Measurements from ENCODE around the gene TRIM67. TPM values are rescaled to one million over a fixed set of nuclear protein-coding genes. Genes with fewer than 3 reads are reported as not detected.

TRIM67 gene
- total and polyA plus RNA-seq, 2 experiments from 2014 or later: not detected

GRCh38 chr1:231186356-231187115, 24.7 kb downstream of the TRIM67 start:
- DNase-seq: no peak
- no peaks in the 10 kb centered on the region for H4K20me1 ChIP-seq (ENCODE audit: insufficient read depth)
- in situ Hi-C loops (cut with MboI): no loop called here
- no peaks in the 10 kb centered on the region for H3K36me3 ChIP-seq (ENCODE audit: low read depth)
- no peak for TF ChIP-seq EZH2phosphoT487 (IDR thresholded peaks at IDR 0.05; ENCODE audit: insufficient read depth, low read depth)
- TF ChIP-seq EZH2 (IDR thresholded peaks at IDR 0.05; ENCODE audit: insufficient read depth, poor library complexity, severe bottlenecking): no peak
- H3F3A ChIP-seq (ENCODE audit: insufficient read depth): no peaks in the 10 kb centered on the region
- H3K27me3 ChIP-seq (replicated peaks; ENCODE audit: insufficient read depth): peaks cover 28% of the 10 kb centered on the region; the same call in 1 of the 2 replicates
- H3K4me1 ChIP-seq (ENCODE audit: insufficient read depth): no peaks in the 10 kb centered on the region
- no peaks in the 10 kb centered on the region for H3K9me2 ChIP-seq (ENCODE audit: insufficient read depth)
- no peak overlapping the region for H3K4me3 ChIP-seq
- no peaks in the 10 kb centered on the region for H3K9me3 ChIP-seq (ENCODE audit: low read depth)
- no peak overlapping the region for H3K27ac ChIP-seq
- 41 to 43% methylated on average over 11 of the region's 11 CpGs for WGBS, 2 experiments (ENCODE audit: low coverage in 1 of 2, low lambda C conversion rate in 2 of 2, missing lambda C conversion rate in 2 of 2)
- H3K4me2 ChIP-seq (ENCODE audit: unreplicated experiment): no peak overlapping the region
- no peaks in the 10 kb centered on the region for H3K79me2 ChIP-seq (ENCODE audit: insufficient read depth)
- no peak overlapping the region for H2AFZ ChIP-seq
- no peak overlapping the region for H3K9ac ChIP-seq

GRCh38 chr1:231187571-231187970, 25.7 kb downstream of the TRIM67 start:
- Histone ChIP-seq H3K79me2 (ENCODE audit: insufficient read depth) (no peaks in the 10 kb centered on the region), H3K9ac (no peak overlapping the region), H3K4me2 (ENCODE audit: unreplicated experiment) (no peak overlapping the region), H3K27ac (no peak overlapping the region), H2AFZ (no peak overlapping the region), H3K36me3 (ENCODE audit: low read depth) (no peaks in the 10 kb centered on the region), H3K4me3 (no peak overlapping the region), H3K9me2 (ENCODE audit: insufficient read depth) (no peaks in the 10 kb centered on the region), H4K20me1 (ENCODE audit: insufficient read depth) (no peaks in the 10 kb centered on the region), H3K4me1 (ENCODE audit: insufficient read depth) (no peaks in the 10 kb centered on the region), H3K9me3 (ENCODE audit: low read depth) (no peaks in the 10 kb centered on the region), H3F3A (ENCODE audit: insufficient read depth) (no peaks in the 10 kb centered on the region), H3K27me3 (replicated peaks; ENCODE audit: insufficient read depth) (peaks cover 28% of the 10 kb centered on the region; the same call in 1 of the 2 replicates)
- no peak for DNase-seq
- no peak for TF ChIP-seq EZH2phosphoT487 (IDR thresholded peaks at IDR 0.05; ENCODE audit: insufficient read depth, low read depth)
- TF ChIP-seq EZH2 (IDR thresholded peaks at IDR 0.05; ENCODE audit: insufficient read depth, poor library complexity, severe bottlenecking): no peak
- in situ Hi-C loops (cut with MboI): no loop called here
- 18 to 19% methylated on average over 10 of the region's 10 CpGs for WGBS, 2 experiments (ENCODE audit: low coverage in 1 of 2, low lambda C conversion rate in 2 of 2, missing lambda C conversion rate in 2 of 2)

GRCh38 chr1:231188072-231188471, 26.2 kb downstream of the TRIM67 start:
- no peak overlapping the region for H3K27ac ChIP-seq
- no peak for TF ChIP-seq EZH2phosphoT487 (IDR thresholded peaks at IDR 0.05; ENCODE audit: insufficient read depth, low read depth)
- no peak for TF ChIP-seq EZH2 (IDR thresholded peaks at IDR 0.05; ENCODE audit: insufficient read depth, poor library complexity, severe bottlenecking)
- H3K27me3 ChIP-seq (replicated peaks; ENCODE audit: insufficient read depth): peaks cover 28% of the 10 kb centered on the region; the same call in 1 of the 2 replicates
- no peaks in the 10 kb centered on the region for H3K9me2 ChIP-seq (ENCODE audit: insufficient read depth)
- H3K9me3 ChIP-seq (ENCODE audit: low read depth): no peaks in the 10 kb centered on the region
- H3K9ac ChIP-seq: no peak overlapping the region
- H3K4me1 ChIP-seq (ENCODE audit: insufficient read depth): no peaks in the 10 kb centered on the region
- in situ Hi-C loops (cut with MboI): no loop called here
- no peaks in the 10 kb centered on the region for H3K36me3 ChIP-seq (ENCODE audit: low read depth)
- no peaks in the 10 kb centered on the region for H3F3A ChIP-seq (ENCODE audit: insufficient read depth)
- H4K20me1 ChIP-seq (ENCODE audit: insufficient read depth): no peaks in the 10 kb centered on the region
- no peaks in the 10 kb centered on the region for H3K79me2 ChIP-seq (ENCODE audit: insufficient read depth)
- H2AFZ ChIP-seq: no peak overlapping the region
- no peak overlapping the region for H3K4me2 ChIP-seq (ENCODE audit: unreplicated experiment)
- H3K4me3 ChIP-seq: no peak overlapping the region
- 15 to 17% methylated on average over 3 of the region's 3 CpGs for WGBS, 2 experiments (ENCODE audit: low coverage in 1 of 2, low lambda C conversion rate in 2 of 2, missing lambda C conversion rate in 2 of 2)
- DNase-seq: no peak

GRCh38 chr1:231188768-231189167, 26.9 kb downstream of the TRIM67 start:
- H3K36me3 ChIP-seq (ENCODE audit: low read depth): no peaks in the 10 kb centered on the region
- H3K4me3 ChIP-seq: no peak overlapping the region
- no peaks in the 10 kb centered on the region for H3K9me2 ChIP-seq (ENCODE audit: insufficient read depth)
- H3K27ac ChIP-seq: no peak overlapping the region
- no peaks in the 10 kb centered on the region for H3K4me1 ChIP-seq (ENCODE audit: insufficient read depth)
- no peak overlapping the region for H2AFZ ChIP-seq
- H3F3A ChIP-seq (ENCODE audit: insufficient read depth): no peaks in the 10 kb centered on the region
- in situ Hi-C loops (cut with MboI): no loop called here
- H3K27me3 ChIP-seq (replicated peaks; ENCODE audit: insufficient read depth): peaks cover 28% of the 10 kb centered on the region; the same call in 1 of the 2 replicates
- H3K79me2 ChIP-seq (ENCODE audit: insufficient read depth): no peaks in the 10 kb centered on the region
- no peak for TF ChIP-seq EZH2phosphoT487 (IDR thresholded peaks at IDR 0.05; ENCODE audit: insufficient read depth, low read depth)
- TF ChIP-seq EZH2 (IDR thresholded peaks at IDR 0.05; ENCODE audit: insufficient read depth, poor library complexity, severe bottlenecking): no peak
- H3K4me2 ChIP-seq (ENCODE audit: unreplicated experiment): no peak overlapping the region
- no peak overlapping the region for H3K9ac ChIP-seq
- DNase-seq: no peak
- no peaks in the 10 kb centered on the region for H4K20me1 ChIP-seq (ENCODE audit: insufficient read depth)
- 47 to 52% methylated on average over 7 of the region's 7 CpGs for WGBS, 2 experiments (ENCODE audit: low coverage in 1 of 2, low lambda C conversion rate in 2 of 2, missing lambda C conversion rate in 2 of 2)
- no peaks in the 10 kb centered on the region for H3K9me3 ChIP-seq (ENCODE audit: low read depth)
